KMS-11 (cell line): ENCODE measurements around the gene RALGDS.
"Not testable (repeated sequence)": the region's sequence is repeated elsewhere in the genome, so short reads cannot be mapped to it uniquely, and the experiment has no call there.

Experiments used
- H2AFZ ChIP-seq: fragments of 200-600 bp; sonication (generic); 2 replicates; pipeline ENCODE4 v1.6.1; 2016; ENCODE audit warnings: antibody characterized with exemption, mixed run types, low read depth
- H3K27ac ChIP-seq: fragments of 200-600 bp; sonication (generic); 2 replicates; pipeline ENCODE4 v1.6.1; 2016; ENCODE audit warnings: mild to moderate bottlenecking, mixed run types
- H3K27me3 ChIP-seq: fragments of 200-600 bp; sonication (generic); 2 replicates; pipeline ENCODE4 v1.6.1; 2017; ENCODE audit warnings: mild to moderate bottlenecking, low read depth, mixed run types, moderate library complexity; ENCODE audit not compliant: insufficient read depth
- H3K36me3 ChIP-seq: fragments of 200-600 bp; sonication (generic); 2 replicates; pipeline ENCODE4 v1.6.1; 2017; ENCODE audit warnings: mild to moderate bottlenecking, mixed run types; ENCODE audit not compliant: insufficient read depth
- H3K4me1 ChIP-seq: fragments of 200-600 bp; sonication (generic); 2 replicates; pipeline ENCODE4 v1.6.1; 2016; ENCODE audit warnings: mild to moderate bottlenecking, low read depth, mixed run types; ENCODE audit not compliant: poor library complexity, severe bottlenecking
- H3K4me2 ChIP-seq: fragments of 200-600 bp; sonication (generic); 2 replicates; pipeline ENCODE4 v1.7.0; 2016; ENCODE audit warnings: mild to moderate bottlenecking, mixed run types
- H3K4me3 ChIP-seq: fragments of 200-600 bp; sonication (generic); IDR thresholded peaks from 2 replicates; pipeline ENCODE4 v1.6.1; 2017; ENCODE audit warnings: low read depth, low read length, mixed read lengths; ENCODE audit not compliant: insufficient read depth
- H3K79me2 ChIP-seq: fragments of 200-600 bp; sonication (generic); 2 replicates; pipeline ENCODE4 v1.6.1; 2016; ENCODE audit warnings: low read depth, mixed run types; ENCODE audit not compliant: insufficient read depth
- H3K9ac ChIP-seq: fragments of 200-600 bp; sonication (generic); 2 replicates; pipeline ENCODE4 v1.6.1; 2016; ENCODE audit warnings: mild to moderate bottlenecking, mixed run types
- H4K20me1 ChIP-seq: fragments of 200-600 bp; sonication (generic); 2 replicates; pipeline ENCODE4 v1.6.1; 2016; ENCODE audit warnings: mild to moderate bottlenecking, mixed run types; ENCODE audit not compliant: insufficient read depth
- TF ChIP-seq, protein P1 (sequence below): fragments of 200-600 bp; sonication (generic); conservative IDR thresholded peaks from 2 replicates; pipeline ENCODE4 v1.6.1; 2017; ENCODE audit warnings: low read depth, mild to moderate bottlenecking, antibody characterized with exemption, low read length, moderate library complexity, mixed read lengths

Gene RALGDS

DNA sequence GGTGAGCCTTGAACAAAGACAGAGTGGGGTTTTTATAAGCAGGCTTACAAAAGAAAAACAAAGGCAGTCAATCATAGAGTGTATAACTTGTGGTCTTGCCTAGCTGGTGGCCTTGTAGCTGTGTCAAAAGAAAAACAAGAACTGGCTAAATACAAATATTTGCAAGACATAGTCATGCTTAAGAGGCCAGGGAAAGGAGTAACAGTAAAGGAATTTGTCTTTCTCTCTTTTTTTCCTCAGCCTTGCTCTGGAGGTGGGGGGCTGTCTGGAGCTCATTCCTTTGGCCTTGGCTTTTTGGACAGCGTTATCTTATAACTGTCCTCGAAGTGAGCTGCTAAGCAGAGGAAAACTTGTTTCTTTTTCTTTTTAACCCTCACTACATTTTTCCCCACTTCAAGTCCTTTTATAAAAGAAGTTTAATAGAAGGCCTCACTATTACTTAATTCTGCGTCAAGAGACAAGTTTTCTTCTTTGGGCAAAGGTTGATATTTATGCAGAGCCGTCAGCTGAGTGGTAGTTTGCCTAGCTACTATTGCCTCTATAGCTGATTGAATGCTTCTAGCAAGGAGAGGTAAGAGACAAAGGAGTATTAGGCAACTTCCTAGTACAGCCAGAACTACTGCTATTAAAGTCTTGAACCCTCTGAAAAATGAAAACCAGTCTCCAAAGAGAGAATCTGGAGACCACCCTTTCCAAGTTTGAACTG is 45.0 kb downstream of the RALGDS start:
- Histone ChIP-seq H3K36me3 (no peaks in the 10 kb centered on the region), H4K20me1 (no peaks in the 10 kb centered on the region), H3K4me1 (no peaks in the 10 kb centered on the region), H2AFZ (no peak overlapping the region), H3K79me2 (no peaks in the 10 kb centered on the region), H3K27me3 (peaks cover 13% of the 10 kb centered on the region), H3K9ac (no peak overlapping the region), H3K4me3 (no peak overlapping the region), H3K4me2 (no peak overlapping the region), H3K27ac (no peak overlapping the region)
- TF ChIP-seq, protein P1, sequence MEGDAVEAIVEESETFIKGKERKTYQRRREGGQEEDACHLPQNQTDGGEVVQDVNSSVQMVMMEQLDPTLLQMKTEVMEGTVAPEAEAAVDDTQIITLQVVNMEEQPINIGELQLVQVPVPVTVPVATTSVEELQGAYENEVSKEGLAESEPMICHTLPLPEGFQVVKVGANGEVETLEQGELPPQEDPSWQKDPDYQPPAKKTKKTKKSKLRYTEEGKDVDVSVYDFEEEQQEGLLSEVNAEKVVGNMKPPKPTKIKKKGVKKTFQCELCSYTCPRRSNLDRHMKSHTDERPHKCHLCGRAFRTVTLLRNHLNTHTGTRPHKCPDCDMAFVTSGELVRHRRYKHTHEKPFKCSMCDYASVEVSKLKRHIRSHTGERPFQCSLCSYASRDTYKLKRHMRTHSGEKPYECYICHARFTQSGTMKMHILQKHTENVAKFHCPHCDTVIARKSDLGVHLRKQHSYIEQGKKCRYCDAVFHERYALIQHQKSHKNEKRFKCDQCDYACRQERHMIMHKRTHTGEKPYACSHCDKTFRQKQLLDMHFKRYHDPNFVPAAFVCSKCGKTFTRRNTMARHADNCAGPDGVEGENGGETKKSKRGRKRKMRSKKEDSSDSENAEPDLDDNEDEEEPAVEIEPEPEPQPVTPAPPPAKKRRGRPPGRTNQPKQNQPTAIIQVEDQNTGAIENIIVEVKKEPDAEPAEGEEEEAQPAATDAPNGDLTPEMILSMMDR: no peak

DNA sequence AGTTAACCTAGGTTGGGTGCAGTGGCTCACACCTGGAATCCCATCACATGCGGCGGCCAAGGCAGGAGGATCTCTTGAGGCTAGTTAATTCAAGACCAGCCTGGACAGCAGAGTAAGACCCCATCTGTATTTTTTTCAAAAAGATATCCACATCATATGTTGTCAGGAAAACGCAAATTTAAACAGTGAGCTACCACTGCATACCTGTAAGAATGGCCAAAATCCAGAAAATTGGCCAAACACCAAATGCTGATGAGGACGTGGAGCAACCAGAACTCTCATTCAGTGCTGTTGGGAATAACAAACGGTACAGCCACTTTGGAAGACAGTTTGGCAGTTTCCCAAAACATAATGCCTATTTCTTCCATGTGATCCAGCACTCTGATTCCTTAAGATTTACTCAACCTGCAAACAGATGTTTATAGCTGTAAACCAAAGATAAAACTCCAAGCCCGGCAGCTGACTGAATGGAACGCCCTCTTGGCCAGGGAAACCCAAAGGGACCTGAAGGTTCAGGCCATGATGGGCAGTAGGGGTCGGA is 46.9 kb downstream of the RALGDS start:
- Histone ChIP-seq H2AFZ (no peak overlapping the region), H3K27ac (no peak overlapping the region), H3K79me2 (no peaks in the 10 kb centered on the region), H3K36me3 (no peaks in the 10 kb centered on the region), H4K20me1 (no peaks in the 10 kb centered on the region), H3K4me3 (no peak overlapping the region), H3K4me1 (no peaks in the 10 kb centered on the region), H3K27me3 (peaks cover 4% of the 10 kb centered on the region), H3K9ac (no peak overlapping the region), H3K4me2 (no peak overlapping the region)
- TF ChIP-seq, protein P1: no peak

DNA sequence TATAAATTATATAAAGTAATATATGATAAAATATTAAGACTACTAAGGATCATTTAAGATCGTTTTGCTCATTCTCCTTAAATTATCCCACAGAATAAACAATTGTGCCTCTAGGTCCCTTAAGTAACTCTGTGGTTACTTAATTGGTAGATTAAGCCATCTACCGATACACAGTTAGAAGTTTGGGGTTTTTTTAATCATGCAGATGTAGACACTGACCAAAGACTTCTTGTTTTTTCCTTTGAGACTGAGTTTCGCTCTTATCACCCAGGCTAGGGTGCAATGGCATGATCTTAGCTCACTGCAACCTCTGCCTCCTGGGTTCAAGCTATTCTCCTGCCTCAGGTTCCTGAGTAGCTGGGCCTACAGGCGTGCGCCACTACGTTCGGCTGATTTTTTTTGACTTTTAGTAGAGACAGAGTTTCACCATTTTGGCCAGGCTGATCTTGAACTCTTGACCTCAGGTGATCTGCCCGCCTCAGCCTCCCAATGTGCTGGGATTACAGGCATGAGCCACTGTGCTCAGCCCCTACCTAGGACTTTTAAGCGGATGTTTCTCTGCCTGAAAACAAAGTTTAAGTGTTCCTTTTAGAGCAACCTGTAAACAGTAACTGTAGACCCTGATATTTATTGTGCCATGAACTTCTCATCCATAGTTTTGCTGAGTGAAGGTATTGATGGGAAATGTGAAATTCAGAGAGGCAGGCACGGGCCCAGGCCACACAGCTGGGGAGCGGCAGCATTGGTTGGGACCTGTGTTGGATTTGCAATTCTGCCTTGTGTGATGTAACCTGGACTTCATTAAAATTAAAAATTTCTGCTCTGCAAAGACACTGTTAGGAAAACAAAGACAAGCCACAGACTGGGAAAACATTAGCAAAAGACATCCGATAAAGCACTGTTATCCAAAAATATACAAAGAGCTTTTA is 47.7 kb downstream of the RALGDS start:
- no peak overlapping the region for H3K27ac ChIP-seq
- no peak overlapping the region for H3K4me3 ChIP-seq
- no peaks in the 10 kb centered on the region for H3K79me2 ChIP-seq
- TF ChIP-seq, protein P1: no peak
- no peaks in the 10 kb centered on the region for H4K20me1 ChIP-seq
- no peaks in the 10 kb centered on the region for H3K36me3 ChIP-seq
- H3K4me1 ChIP-seq: no peaks in the 10 kb centered on the region
- no peaks in the 10 kb centered on the region; the same call in 1 of the 2 replicates for H3K27me3 ChIP-seq
- no peak overlapping the region for H3K9ac ChIP-seq
- no peak overlapping the region for H2AFZ ChIP-seq
- no peak overlapping the region for H3K4me2 ChIP-seq

DNA sequence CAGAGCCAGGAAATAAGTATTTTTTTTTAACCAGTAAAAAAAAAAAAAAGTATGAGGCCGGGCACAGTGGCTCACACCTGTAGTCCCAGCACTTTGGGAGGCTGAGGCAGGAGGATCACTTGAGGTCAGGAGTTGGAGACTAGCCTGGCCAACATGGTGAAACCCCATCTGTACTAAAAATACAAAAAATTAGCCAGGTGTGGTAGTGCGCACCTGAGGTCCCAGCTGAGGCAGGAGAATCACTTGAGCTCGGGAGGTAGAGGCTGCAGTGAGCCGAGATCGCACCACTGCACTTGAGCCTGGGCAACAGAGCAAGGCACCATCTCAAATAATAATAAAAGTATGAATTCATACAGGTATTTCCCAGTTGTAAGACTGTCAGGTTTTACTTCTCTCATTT is 48.8 kb downstream of the RALGDS start:
- not testable (repeated sequence) for H3K27me3 ChIP-seq, H3K27ac ChIP-seq, H2AFZ ChIP-seq, H3K36me3 ChIP-seq, H3K4me1 ChIP-seq, H3K4me3 ChIP-seq, H3K4me2 ChIP-seq, H3K9ac ChIP-seq, H3K79me2 ChIP-seq, H4K20me1 ChIP-seq
